Hematopoietic multipotent progenitor cell treated with erythropoietin and hydrocortisone succinate and interleukin-3 and kit ligand, for 4 days (in vitro differentiated cells): ENCODE results near the gene OPN4.

ENCODE experiments used
- DNase-seq: peaks from one replicate; pipeline ENCODE4 v3.0.0-alpha.2; 2015

OPN4 gene

DNA sequence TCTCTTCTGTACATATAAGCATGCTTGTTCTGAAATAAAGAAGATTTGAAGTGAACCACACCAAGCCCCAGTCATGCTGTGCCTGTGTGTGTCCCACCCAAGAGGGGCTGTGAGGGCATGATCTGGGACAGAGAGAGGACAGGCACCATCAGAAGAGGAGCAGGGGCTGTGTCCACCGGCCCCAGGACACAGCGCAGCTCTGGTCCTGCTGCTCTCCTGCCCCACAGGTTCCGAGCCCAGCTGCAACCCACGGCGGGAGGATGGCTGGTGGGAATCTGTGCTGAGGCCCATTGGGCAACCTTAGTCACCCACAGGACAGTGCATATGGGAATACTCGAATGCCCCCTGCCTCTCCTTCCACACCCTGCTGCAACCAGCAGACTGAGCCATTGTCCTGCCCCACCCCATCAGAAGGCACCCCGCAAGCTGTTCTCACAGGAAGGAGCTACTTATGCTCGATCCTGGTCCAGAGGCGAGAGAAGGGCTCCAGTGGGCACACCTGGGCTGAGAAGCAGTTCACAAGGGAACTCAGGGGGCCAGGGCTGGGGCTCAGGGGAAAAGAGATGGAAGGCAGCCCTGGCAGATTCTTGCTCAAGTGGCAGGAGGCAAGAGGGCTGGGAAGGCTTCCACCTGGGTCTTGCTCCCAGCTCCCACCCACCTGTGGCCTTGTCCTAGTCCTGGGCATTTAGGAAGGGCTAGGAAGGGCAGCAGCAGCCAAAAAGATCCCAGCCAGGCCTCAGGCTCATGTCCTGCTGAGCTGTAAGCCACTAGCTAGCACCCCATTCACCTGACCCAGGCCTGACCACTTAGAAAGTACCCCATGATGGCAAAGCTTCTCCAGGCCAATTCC lies 45.9 kb downstream of the OPN4 start:
- DNase-seq = no peak

DNA sequence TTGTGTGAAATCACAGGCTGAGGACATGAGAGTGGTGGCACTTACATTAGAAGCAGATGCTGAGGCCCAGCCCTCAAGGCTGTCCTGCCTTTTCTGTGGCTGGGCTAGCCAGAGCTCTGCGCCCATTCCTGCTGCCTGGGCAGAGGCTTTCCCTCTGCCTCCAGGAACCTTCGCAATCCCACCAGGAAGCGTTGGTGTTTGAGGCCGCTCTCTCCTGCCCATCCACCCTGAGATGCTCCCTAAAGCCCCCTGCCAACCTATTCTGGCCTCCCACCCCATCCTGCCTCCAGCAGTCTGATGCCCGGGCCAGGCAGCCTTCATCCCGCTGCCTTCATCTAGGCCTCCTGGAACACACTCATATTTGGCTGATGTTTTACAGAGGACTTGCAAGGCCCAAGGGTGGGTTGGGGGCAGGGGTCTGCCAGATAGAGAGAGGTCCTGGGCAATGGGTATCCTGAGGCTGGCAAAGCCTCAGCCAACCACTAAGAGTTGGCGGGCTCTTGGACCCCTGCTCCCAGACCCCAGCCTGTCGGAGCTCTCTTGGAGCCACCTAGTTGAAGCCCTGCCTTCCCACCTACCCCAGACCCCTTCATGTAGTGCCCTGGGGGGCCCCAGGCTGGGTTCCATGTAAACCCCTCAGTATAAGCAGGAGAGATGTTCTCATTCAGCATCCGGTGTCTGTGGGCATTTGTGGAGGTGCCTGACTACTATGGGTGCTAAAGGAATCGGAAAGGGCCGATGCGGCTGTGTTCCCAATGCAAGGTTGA lies 46.7 kb downstream of the OPN4 start:
- DNase-seq = no peak

DNA sequence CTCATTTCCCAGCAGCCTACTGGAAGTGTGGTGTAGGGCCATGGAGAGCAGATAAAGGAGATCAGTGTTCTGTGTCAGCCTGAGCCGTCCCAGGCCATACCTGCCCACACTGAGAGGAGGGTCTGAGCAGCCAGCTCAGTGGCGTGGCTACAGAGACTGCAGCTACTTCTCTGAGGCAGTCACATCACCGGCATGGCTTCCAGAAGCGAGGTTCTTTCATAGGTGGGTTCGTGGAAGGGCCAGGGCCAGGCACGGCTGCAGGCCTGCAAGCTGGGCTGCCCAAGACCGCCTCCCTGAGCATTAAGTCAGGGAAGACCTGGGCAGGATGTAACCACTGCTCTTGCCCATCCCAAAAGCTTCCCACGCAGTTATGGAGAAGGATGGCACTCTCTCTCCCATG lies 48.8 kb downstream of the OPN4 start:
- no peak for DNase-seq

DNA sequence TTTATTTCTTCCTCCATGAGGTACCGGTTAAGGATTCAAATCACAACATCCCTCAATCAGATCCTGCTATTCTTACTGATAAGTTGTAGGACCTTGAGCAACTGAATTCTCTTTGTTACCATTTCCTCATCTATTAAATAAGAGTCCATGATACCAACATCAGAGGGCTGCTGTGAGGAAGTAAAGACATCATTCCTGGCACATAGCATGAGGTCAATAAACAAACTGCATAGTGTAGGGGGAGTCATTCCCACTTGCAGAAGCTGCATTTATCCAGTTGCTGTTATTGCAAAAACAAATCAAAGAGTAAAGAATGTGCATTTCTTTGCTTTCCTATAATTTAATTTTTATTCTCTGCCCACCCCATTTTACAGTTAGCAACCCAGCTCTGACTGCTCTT lies 50.8 kb downstream of the OPN4 start:
- no peak for DNase-seq

DNA sequence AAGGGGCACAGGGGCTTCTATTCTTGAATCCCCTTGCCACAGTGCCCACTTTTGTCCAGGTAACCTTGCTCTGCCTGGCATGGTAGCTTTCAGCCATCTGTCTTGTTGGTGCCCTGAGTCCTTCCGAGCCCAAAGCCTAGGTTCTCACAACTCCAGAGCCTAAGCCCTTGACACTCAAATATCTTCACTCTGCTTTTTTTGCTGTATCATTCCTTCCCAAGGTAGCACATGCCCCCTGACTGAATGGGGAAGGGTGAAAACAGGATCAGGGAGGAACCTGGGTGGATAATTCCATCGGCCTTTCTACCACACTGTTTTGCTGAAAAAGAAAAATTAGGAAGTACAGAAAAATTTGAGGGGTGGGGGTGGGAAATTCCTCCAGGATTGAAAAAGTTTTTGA lies 51.6 kb downstream of the OPN4 start:
- DNase-seq = no peak

DNA sequence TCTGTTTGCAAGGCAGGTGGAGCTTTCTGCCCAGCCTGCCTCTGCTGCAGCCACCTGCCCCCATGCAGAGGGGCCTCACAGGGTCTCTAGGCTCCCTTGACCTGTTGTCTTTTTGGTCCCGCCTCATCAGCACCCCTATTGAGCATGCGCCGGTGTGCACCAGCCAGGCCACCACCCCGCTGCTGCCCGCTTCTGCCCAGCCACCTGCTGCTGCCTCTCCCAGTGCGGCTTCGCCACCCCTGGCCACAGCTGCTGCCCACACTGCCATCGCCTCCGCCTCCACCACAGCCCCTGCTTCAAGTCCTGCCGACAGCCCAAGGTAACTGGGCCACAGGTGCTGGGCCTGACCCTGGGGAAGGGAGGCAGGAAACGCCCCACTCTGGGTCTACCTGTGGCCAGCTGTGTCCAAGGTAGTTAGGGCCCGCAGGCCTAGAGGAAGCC lies 52.1 kb downstream of the OPN4 start:
- no peak for DNase-seq

DNA sequence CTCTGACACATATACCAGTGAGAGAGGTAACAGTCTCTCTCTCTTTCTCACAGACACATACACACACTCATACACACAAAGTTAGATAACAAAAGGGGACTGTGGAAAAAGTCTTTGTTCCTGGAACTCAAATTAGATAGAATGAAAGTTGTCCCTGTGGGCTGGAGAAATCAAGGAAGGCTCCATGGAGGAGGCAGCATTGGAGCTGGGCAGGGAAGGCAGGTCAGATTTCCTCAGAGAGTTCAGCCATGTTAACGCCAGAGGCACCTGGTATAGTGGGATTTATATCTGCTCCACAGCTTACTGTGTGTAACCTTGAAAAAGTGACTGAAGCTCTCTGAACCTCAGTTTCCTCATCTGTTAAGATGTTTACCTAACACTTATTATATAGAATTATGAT lies 52.6 kb downstream of the OPN4 start:
- DNase-seq = no peak

DNA sequence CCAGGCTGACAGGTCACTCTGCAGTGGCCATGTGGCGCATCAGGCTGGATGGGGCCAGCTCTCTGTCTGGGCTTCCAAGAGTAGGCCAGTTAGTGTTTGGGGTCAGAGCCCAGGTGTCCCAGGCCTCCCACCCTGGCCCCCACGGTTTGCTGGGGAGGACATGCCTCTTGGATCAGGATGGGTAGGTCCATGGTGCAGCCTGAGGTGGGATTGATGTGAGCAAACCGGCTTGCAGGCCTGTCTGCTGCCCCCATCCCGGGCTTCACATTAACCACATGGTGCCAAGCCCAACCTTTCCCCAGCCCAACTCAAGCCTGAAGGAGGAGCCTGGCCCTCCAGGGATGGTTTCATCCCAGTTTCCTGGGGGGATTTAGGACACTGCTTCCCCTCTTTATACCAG lies 53.2 kb downstream of the OPN4 start:
- no peak for DNase-seq

DNA sequence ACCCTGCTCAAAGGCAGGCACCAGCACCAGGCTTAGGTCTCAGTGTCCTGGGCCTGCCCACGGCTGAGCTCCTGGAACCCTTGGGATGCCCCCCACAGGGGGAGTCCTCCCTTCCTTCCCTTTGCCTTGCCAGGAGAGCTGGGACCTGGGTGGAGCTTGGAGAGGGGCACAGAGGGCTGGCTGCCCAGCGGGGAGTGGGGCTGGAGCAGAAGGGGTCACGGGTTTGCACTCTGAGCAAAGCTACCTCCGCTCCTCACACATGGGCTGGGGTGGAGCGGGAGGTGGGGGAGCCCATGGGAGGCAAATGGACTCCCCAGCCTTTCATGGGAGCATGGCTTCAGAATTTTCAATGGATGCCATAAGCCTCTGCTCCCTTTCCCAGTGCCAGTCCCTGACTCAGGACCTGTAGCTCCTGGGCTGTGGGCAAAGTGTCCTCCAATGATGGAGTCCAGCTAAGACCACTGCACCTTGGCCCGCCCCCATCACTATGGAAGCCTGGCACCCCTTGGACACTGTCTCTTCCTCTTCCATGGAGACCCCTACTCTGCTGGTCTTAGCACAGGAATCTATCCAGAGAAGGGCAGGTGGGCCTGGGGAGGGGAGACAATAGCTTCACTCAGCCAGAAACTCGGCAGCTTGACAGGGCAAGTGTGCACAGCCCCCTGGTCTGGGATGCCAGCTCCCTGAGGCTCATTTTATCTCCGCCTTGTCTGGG lies 53.9 kb downstream of the OPN4 start:
- DNase-seq = no peak

DNA sequence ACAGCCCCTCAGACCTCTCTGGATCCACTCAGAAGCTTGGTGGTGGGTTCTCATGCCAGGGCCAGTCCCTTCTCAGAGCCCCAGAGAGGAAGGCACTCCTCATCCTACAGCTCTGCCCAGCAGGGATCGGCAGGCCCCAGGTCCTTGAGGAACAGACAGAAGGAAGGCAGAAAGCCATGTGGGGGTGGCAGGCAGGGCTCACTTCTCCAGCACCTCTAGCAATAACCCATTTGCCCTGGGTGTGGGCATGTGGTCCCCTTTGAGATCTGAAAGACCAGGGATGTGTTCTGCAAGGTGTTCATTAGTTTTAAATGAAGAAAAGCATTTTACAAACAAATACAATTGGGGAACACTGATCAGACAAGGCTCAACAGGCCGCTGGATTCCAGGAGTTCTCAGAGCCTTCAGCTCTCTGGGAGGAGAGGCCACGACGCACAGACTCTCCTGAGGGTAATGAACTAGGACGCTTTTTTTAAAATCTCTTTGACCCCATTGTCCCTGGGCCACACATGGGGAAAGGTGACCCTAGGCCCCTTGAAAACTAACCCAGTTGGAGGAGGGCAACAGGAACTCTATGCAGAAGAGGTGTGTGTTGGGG lies 54.5 kb downstream of the OPN4 start:
- DNase-seq = no peak

DNA sequence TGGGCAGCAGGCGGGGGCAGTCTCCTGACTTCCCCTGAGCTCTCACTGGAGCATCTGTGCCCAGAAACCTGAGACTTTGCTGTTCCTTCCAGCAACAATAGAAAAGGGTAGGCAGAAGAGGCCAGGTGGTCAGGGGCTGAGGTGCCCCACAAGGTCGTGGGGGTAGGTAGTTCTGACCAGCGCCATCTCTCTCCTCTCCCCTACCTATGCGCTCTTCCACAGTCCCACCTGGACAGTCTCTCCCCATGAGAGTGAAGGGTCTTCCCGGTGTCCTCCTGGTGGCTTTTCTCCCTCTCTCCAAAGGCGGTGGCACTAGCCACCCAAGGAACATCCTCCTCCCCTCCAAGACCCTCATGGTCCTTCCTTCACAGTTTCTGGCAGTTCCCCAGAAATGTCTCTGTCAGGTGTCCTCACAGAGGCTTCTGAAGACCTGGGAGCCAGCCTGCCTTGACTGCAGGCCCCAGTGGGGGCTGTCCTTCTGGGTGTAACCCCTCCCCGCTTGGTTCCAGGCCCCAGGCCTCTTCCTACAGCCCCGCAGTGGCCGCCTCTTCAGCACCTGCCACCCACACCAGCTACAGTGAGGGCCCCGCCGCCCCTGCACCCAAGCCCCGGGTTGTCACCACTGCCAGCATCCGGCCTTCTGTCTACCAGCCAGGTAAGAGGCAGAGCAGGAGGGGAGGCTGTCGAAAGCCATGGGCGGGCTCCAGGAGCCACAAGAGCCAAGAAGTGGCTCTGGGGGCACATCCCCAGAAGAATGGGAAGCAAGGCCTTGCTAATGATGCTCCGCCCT lies 55.2 kb downstream of the OPN4 start:
- no peak for DNase-seq

DNA sequence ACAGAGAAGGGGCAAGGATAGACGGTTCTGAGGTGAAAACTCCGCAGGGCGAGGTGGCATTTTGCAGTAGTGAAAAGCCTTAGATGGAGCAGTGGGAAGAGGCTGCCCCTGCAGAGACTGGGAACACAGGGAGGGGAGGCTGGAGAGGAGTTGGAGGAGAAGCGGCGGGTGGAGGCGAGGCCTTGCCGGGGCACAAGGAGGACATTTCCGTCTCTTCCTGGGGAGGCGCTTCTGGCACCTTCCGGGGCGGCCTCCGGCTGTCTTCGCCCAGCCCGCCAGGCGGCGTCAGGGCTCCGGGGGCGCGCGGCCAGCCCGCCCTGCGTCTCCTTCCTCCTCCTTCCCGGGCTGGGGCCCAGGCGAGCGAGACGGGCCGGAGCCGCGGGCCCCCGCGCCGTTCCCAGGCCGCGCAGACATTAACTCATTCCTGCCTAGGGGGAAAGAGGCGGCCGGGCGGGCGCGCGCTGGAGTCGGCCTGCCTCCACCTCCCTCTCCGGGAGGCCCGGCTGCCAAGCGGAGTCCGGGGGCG lies 56.7 kb downstream of the OPN4 start:
- peak; percentile 93 for DNase-seq

DNA sequence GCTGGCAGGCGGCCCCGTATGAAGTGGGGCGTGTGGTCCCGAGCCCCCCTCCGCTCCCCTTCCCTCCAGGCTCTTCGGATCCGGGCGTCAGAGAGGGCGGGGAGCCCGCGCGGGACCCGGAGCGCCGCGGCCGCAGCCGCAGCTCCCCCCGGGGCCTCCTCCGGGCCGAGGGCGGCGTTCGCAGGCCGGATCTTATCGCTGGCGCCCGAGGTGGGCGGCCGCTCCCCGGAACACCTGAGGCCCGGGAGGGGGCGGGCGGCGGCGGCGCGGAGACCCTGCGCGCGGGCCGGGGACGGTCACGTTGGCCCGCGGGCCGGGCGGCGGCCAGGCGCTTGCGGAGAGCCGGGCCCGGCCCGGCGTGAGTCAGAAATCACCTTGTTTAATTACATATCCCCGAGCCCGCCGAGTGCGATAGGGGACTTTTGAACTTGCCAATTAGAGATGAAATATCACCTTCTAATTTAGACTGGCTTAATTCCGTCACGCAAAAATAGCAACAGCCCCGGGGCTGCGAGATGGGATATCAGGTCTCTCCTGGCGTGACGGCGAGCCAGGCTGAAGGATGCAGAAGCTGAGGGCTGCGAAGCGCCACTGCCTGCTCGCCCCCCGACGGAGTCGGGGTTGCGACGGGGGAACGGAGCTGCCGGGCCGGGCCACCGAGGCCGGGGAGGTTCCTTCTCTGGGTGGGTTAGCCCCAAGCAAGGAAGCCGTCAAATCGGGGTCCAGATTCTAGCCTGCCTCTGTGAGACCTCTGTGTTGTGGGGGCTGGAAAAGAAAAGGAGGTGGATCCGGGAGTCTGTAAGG lies 57.4 kb downstream of the OPN4 start:
- DNase-seq = peak; percentile 60

DNA sequence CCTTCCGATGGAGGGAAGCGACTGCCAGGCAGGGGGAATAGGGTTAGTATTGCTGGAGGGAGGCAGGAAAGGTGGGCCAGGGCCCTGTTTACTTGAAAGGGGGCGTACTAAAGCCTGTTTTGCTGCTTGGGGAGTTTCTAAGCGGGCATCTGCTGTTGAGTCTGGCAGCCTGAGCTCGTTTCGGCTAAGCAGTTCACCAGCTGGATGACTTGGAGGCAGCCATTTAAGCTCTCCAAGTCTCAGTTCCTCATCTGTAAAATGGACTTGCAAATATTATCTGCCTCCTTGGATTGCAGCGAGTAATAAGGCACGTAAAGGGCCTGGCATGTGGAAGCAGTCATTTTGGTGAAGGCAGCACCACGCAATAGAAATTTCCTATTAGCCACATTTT lies 58.0 kb downstream of the OPN4 start:
- peak; percentile 15 for DNase-seq

DNA sequence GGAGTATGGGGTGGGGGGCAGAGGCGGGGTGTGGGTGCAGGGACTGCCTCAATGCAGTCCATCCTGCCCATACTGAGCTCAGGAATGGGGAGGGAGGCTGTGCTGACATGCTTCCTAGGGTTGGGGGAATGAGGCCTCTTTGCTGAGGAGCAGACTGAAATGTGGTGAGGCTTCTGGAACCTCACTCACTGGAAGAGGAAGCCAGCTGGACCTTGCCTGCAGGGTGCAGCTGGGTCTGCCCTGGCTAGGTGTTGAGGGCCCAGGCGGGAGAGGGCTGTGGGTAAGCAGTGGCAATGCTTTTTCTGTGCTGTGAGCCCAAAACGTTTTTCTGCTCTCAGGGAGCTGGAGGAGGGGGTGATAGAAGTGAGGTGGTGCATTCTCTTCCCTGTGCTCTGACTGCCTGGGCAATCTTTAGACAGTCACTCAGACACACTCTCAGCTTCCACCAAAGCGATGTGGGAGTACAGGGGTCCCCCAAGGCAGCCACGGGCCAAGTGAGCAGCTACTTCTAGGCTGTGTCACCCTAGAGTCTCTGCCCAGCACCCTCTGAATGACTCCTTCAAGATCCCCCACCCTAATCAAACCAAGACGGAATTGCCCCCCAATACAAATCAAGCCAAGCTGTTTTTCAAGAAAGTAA lies 60.9 kb downstream of the OPN4 start:
- peak; percentile 21 for DNase-seq

DNA sequence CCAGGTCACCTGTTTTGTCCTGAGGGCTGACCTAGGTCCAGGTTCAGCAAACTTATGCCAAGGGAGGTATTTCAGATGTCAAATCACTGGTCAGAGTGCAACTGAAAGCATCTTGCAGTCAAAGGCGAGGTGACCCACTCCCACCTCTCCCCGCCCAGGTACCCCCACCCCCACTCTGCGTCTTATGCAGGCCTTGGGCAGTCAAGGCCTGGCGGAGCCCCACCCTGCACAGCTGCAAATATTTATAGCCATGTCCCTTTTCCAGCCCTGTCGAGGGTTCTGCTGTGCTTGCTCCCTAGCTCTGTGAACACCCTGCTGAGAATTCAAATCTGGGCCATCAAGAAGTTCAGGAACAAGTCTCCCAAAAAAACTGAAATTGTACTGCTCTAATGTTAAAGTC lies 61.5 kb downstream of the OPN4 start:
- no peak for DNase-seq
